Calu3 (cell line): ENCODE measurements around the gene CBFA2T2. TPM values are rescaled to one million over a fixed set of nuclear protein-coding genes. Genes with fewer than 3 reads are reported as not detected.
"Not testable (repeated sequence)": the region's sequence is repeated elsewhere in the genome, so short reads cannot be mapped to it uniquely, and the experiment has no call there.

Experiments used
- BruUV-seq: library from RNA; stranded (reverse); fragments of 400-500 nt; replicated peaks from 2 replicates; lab custom pipeline; 2021; lab: Mats Ljungman, UMichigan
- CTCF ChIA-PET: fragments of 300-600 bp; sonication (Branson Sonifier 250); formaldehyde crosslinking; loops from one replicate; lab custom pipeline; 2022; ENCODE audit warnings: antibody characterized with exemption; lab: Charles Lee
- DNase-seq: peaks from one replicate; pipeline ENCODE4 v3.0.0; 2022
- H3K27ac Mint-ChIP-seq: one replicate; pipeline ENCODE4 v1.8.0; 2022; ENCODE audit warnings: mixed read lengths; ENCODE audit not compliant: unreplicated experiment
- H3K27me3 Mint-ChIP-seq: one replicate; pipeline ENCODE4 v1.8.0; 2022; ENCODE audit warnings: mixed read lengths; ENCODE audit not compliant: unreplicated experiment
- H3K36me3 Mint-ChIP-seq: one replicate; pipeline ENCODE4 v1.8.0; 2022; ENCODE audit warnings: mild to moderate bottlenecking, moderate library complexity, mixed read lengths; ENCODE audit not compliant: insufficient read depth, unreplicated experiment
- H3K4me1 Mint-ChIP-seq: one replicate; pipeline ENCODE4 v1.8.0; 2022; ENCODE audit warnings: mild to moderate bottlenecking, low read depth, mixed read lengths; ENCODE audit not compliant: unreplicated experiment
- H3K4me3 Mint-ChIP-seq: one replicate; pipeline ENCODE4 v1.8.0; 2022; ENCODE audit warnings: mild to moderate bottlenecking, low read depth, moderate library complexity, mixed read lengths; ENCODE audit not compliant: unreplicated experiment
- H3K9me3 Mint-ChIP-seq: one replicate; pipeline ENCODE4 v1.8.0; 2022; ENCODE audit warnings: low read depth, mixed read lengths; ENCODE audit not compliant: unreplicated experiment
- intact Hi-C: fragments of 100-400 bp; cut with micrococcal nuclease; formaldehyde crosslinking; loops from one replicate; pipeline ENCODE4 v1.10.0; 2022; ENCODE audit not compliant: unreplicated experiment
- total RNA-seq: library from RNA; stranded (reverse); gene quantifications from 2 replicates; pipeline ENCODE4 v1.2.3, GENCODE V29; 2022
- TF ChIP-seq, protein P1 (sequence below): fragments of 200-600 bp; IDR thresholded peaks from one replicate; pipeline ENCODE4 v1.8.0; 2022; ENCODE audit warnings: antibody characterized with exemption; ENCODE audit not compliant: unreplicated experiment

The CBFA2T2 gene
- total RNA-seq, 1 experiment from 2014 or later, result 20.5 TPM

DNA sequence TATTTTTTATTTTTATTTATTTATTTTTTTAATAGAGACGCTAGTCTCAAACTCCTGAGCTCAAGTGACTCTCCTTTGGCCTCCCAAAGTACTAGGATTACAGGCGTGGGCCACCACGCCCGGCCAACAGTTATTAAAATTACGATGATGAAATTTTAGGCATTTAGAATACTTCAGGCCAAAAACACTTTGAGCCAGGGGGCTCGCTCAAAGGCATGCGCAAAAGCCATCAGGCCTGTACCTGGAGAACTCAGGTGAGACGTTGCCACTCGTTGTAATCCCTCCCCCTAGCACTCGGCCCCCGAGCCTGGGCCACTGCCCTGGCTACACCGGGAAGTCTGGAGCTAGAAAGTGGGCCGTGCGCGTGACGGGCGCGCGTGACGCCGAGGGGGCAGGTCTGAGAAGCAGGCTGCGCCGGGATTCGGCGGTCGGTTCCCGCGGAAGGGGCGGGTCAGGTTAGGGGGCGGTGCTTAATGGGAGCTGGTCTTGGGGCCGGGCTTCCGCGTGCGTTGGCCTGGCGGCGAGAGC lies 337 bp upstream of the CBFA2T2 start:
- TF ChIP-seq, protein P1, sequence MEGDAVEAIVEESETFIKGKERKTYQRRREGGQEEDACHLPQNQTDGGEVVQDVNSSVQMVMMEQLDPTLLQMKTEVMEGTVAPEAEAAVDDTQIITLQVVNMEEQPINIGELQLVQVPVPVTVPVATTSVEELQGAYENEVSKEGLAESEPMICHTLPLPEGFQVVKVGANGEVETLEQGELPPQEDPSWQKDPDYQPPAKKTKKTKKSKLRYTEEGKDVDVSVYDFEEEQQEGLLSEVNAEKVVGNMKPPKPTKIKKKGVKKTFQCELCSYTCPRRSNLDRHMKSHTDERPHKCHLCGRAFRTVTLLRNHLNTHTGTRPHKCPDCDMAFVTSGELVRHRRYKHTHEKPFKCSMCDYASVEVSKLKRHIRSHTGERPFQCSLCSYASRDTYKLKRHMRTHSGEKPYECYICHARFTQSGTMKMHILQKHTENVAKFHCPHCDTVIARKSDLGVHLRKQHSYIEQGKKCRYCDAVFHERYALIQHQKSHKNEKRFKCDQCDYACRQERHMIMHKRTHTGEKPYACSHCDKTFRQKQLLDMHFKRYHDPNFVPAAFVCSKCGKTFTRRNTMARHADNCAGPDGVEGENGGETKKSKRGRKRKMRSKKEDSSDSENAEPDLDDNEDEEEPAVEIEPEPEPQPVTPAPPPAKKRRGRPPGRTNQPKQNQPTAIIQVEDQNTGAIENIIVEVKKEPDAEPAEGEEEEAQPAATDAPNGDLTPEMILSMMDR, result no peak
- intact Hi-C loops, result no loop called here
- H3K4me1 Mint-ChIP-seq, result no peaks in the 10 kb centered on the region
- TSS peak; percentile 99 for BruUV-seq
- CTCF ChIA-PET, result interaction anchor here (0.6 to 1.8 kb wide), 12 partner anchors 10 to 380 kb away, joined by 3 to 9 read pairs (median 4); partner anchors contain the start of gene ACTL10
- H3K27me3 Mint-ChIP-seq, result no peaks in the 10 kb centered on the region
- peak overlapping the region; percentile 66 for H3K27ac Mint-ChIP-seq
- H3K9me3 Mint-ChIP-seq, result no peaks in the 10 kb centered on the region
- peaks cover 16% of the 10 kb centered on the region for H3K36me3 Mint-ChIP-seq
- H3K4me3 Mint-ChIP-seq, result peak overlapping the region; percentile 80
- DNase-seq, result peak; percentile 100

DNA sequence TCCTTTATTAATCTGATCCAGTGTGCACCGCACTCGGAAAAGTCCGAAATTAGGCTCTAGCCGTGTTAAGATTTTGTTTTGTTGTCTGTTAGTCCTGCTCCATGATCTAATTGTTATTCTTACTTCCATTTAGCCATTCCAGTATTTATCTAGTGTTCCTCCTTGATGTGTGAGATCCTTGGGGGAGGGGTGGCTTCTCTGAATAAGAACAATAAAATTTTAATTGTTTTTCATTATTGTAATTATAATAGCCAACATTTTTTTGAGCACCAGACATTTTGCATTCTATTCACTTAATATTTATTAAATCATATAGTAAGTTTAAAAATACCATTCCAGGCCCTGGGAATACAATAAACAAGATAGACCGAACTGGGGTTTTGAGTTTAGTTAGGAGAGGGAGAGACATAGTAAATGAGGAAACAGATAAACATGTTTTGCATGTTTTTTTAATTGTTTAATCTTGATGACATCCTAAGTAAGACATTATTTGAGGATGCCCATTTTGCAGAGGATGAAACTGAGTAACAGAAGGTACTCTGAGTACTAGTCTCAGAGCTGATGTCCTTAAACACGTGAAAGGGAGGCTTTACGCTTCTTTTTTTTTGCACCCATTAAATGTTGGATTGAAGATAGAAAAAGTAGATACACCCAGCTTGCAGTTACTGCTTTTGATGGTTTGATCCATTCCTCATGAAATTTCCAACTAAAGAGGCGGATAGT lies 1.2 kb downstream of the CBFA2T2 start:
- H3K36me3 Mint-ChIP-seq, result peaks cover 16% of the 10 kb centered on the region
- TSS peak; percentile 56 for BruUV-seq
- H3K9me3 Mint-ChIP-seq, result no peaks in the 10 kb centered on the region
- H3K27ac Mint-ChIP-seq, result peak overlapping the region; percentile 44
- H3K4me3 Mint-ChIP-seq, result peak overlapping the region; percentile 80
- intact Hi-C loops, result no loop called here
- H3K27me3 Mint-ChIP-seq, result no peaks in the 10 kb centered on the region
- CTCF ChIA-PET, result interaction anchor here (0.6 kb wide), 2 partner anchors 36 to 37 kb away, joined by 3 read pairs; no protein-coding TSS in a partner anchor
- TF ChIP-seq, protein P1, result no peak
- DNase-seq, result no peak
- no peaks in the 10 kb centered on the region for H3K4me1 Mint-ChIP-seq

DNA sequence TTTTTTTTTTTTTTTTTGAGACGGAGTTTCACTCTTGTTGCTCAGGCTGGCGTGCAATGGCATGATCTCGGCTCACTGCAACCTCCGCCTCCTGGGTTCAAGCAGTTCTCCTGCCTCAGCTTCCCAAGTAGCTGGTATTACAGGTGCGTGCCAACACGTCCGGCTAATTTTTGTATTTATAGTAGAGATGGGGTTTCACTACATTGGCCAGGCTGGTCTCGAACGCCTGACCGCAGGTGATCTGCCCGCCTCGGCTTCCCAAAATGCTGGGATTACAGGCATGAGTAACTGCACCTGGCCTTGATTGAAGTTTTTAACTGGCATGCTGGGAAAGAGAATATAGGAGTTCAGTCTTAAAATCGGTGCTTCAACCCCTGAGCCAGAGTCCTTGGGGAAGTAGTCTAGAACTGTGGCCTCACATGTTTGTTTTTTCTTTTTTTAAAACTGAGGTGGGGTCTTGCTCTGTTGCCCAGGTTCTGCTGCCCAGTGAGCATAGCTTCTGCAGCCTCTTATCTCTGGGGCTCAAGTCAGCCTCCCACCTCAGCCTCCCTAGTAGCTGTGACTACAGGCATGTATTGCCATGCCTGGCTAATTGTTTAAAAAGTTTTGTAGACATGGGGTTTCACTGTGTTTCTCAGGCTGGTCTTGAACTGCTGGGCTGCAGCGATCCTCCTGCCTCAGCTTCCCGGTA lies 3.3 kb downstream of the CBFA2T2 start:
- H3K4me3 Mint-ChIP-seq, result no peak overlapping the region
- H3K4me1 Mint-ChIP-seq, result no peaks in the 10 kb centered on the region
- CTCF ChIA-PET, result interaction anchor here (0.5 kb wide), 1 partner anchor 11 kb away, joined by 4 read pairs; no protein-coding TSS in a partner anchor
- no peak overlapping the region for H3K27ac Mint-ChIP-seq
- DNase-seq, result no peak
- TF ChIP-seq, protein P1, result no peak
- H3K9me3 Mint-ChIP-seq, result no peaks in the 10 kb centered on the region
- no TSS peak for BruUV-seq
- peaks cover 16% of the 10 kb centered on the region for H3K36me3 Mint-ChIP-seq
- no peaks in the 10 kb centered on the region for H3K27me3 Mint-ChIP-seq
- intact Hi-C loops, result no loop called here

DNA sequence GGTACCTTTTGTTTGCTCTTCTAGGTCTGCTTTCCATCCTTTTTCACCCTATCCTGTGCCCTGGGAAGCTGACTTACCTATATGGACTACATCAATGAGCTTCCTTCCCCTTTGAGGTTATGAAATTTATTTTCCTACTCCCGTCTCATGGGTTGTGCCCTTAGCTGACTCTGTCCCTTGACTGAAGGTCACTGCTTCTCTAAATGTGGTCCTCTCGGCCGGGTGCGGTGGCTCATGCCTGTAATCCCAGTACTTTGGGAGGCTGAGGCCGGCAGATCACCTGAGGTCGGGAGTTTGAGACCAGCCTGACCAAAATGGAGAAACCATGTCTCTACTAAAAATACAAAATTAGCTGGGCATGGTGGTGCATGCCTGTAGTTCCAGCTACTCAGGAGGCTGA lies 6.9 kb downstream of the CBFA2T2 start:
- DNase-seq, H3K27me3 Mint-ChIP-seq, H3K4me3 Mint-ChIP-seq, intact Hi-C loops, BruUV-seq, H3K4me1 Mint-ChIP-seq, H3K36me3 Mint-ChIP-seq, H3K9me3 Mint-ChIP-seq, H3K27ac Mint-ChIP-seq: not testable (repeated sequence)
- CTCF ChIA-PET, result interaction anchor here (0.7 kb wide), 1 partner anchor 162 kb away, joined by 5 read pairs; no protein-coding TSS in a partner anchor
